Upper lobe of right lung (tissue), 1 donor: ENCODE results near the gene PLAC9. TPM values are rescaled to one million over a fixed set of nuclear protein-coding genes. Genes with fewer than 3 reads are reported as not detected.
"Not testable (repeated sequence)": the region's sequence is repeated elsewhere in the genome, so short reads cannot be mapped to it uniquely, and the experiment has no call there.

Experiments
- ATAC-seq: fragments of 200-7000 bp; cut with Tn5 transposase; one replicate; pipeline ENCODE4 v1.9.1; 2020; ENCODE audit warnings: mild to moderate bottlenecking, moderate library complexity
- DNase-seq: peaks from one replicate; pipeline ENCODE4 v3.0.0-alpha.2; 2020
- H3K27ac ChIP-seq: fragments of 200-600 bp; one replicate; pipeline ENCODE4 v1.8.0; 2022
- H3K27me3 ChIP-seq: fragments of 200-600 bp; one replicate; pipeline ENCODE4 v1.8.0; 2022; ENCODE audit warnings: mild to moderate bottlenecking
- H3K36me3 ChIP-seq: fragments of 200-600 bp; one replicate; pipeline ENCODE4 v1.8.0; 2022
- H3K4me1 ChIP-seq: fragments of 200-600 bp; one replicate; pipeline ENCODE4 v1.8.0; 2022
- H3K4me3 ChIP-seq: fragments of 200-600 bp; one replicate; pipeline ENCODE4 v1.8.0; 2022; ENCODE audit warnings: mild to moderate bottlenecking
- H3K9me3 ChIP-seq: fragments of 200-600 bp; one replicate; pipeline ENCODE4 v1.8.0; 2022
- CTCF ChIP-seq: fragments of 200-600 bp; IDR thresholded peaks from one replicate; pipeline ENCODE4 v1.8.0; 2022; ENCODE audit warnings: antibody characterized with exemption
- intact Hi-C: fragments of 100-400 bp; cut with DNase I; formaldehyde crosslinking; loops from one replicate; pipeline ENCODE4 v1.11.0; 2022
- long read RNA-seq: library from polyadenylated mRNA; unstranded; transcript quantifications from one replicate; pipeline ENCODE4 v2.0.0, GENCODE V29; 2021
- total RNA-seq: library from RNA; stranded (reverse); fragmentation: NEBNext Ultra II Directional; extraction: Animal tissue kit (Norgen Biotek cat#: 25700); gene quantifications from one replicate; pipeline ENCODE4 v1.2.1, GENCODE V29; 2021
- donor health status: DM: no; HTN: yes; CAD: no; lungs with severe emphysema.

PLAC9 gene, protein sequence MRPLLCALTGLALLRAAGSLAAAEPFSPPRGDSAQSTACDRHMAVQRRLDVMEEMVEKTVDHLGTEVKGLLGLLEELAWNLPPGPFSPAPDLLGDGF
- total RNA-seq = 24.1 TPM
- long read RNA-seq, transcript PLAC9-201 (4 exons, 785 nt) = major isoform, 11 of 13 reads
- long read RNA-seq, partial matches to known transcripts = 1 of 13 reads
- long read RNA-seq, other reads (novel, unspliced or antisense) = 1 of 13 reads

- DNase-seq = no peak
- ATAC-seq = peak; percentile 77
- Histone ChIP-seq H3K27ac (peak within 1 kb of the TSS; percentile 71), H3K9me3 (no peaks in the 10 kb centered on the region), H3K36me3 (no peaks in the 10 kb centered on the region), H3K4me3 (peak within 1 kb of the TSS; percentile 48), H3K27me3 (peaks cover 17% of the 10 kb centered on the region), H3K4me1 (peaks cover 11% of the 10 kb centered on the region)
- TF ChIP-seq CTCF = no peak
- intact Hi-C loops = no loop called here
These were observed at the start of gene PLAC9 for GRCh38 chr10:80132299-80133139. PLAC9 (plus strand) TSS chr10:80132730; CDS start chr10:80132763, 33 bp downstream.

- H3K4me3 ChIP-seq = no peak overlapping the region
- no peaks in the 10 kb centered on the region for H3K27me3 ChIP-seq
- intact Hi-C loops = no loop called here
- no peak overlapping the region for H3K27ac ChIP-seq
- DNase-seq (no peak), ATAC-seq (no peak)
- H3K36me3 ChIP-seq = peaks cover 17% of the 10 kb centered on the region
- H3K4me1 ChIP-seq = no peaks in the 10 kb centered on the region
- H3K9me3 ChIP-seq = no peaks in the 10 kb centered on the region
- TF ChIP-seq CTCF = no peak
These were observed 42.4 kb upstream of the PLAC9 start for GRCh38 chr10:80090121-80090520.

DNA sequence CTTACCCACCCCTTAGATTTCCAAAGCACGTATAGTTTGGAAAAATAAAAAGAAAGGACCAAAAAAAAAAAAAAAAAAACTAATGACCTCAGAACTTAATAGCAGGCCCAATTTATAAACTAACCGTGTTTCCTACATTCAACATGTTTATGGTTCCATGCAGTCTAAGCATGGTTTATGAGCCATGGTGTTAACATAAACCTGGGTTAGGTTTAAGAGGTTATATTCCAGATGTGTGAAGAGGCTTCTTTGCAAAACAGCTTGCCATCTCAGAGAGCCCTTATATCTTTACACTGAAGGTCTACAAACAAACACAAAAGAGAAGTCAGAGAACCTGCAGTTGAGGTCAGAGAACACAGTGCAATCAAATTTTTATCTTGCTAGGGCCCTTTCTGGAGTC is 38.3 kb upstream of the PLAC9 start:
- Histone ChIP-seq H3K9me3 (no peaks in the 10 kb centered on the region), H3K36me3 (peaks cover 17% of the 10 kb centered on the region), H3K4me1 (no peaks in the 10 kb centered on the region), H3K27ac (no peak overlapping the region), H3K4me3 (no peak overlapping the region), H3K27me3 (no peaks in the 10 kb centered on the region)
- ATAC-seq (no peak), DNase-seq (no peak)
- intact Hi-C loops = no loop called here
- no peak for TF ChIP-seq CTCF

DNA sequence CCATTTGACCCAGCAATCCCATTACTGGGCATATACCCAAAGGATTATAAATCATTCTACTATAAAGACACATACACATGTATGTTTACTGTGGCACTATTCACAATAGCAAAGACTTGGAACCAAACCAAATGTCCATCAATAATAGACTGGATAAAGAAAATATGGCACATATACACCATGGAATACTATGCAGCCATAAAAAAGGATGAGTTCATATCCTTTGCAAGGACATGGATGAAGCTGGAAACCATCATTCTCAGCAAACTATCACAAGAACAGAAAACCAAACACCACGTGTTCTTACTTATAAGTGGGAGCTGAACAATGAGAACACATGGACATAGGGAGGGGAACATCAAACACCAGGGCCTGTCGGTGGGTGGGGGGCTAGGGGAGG is 34.3 kb upstream of the PLAC9 start:
- ATAC-seq, intact Hi-C loops: not testable (repeated sequence)

DNA sequence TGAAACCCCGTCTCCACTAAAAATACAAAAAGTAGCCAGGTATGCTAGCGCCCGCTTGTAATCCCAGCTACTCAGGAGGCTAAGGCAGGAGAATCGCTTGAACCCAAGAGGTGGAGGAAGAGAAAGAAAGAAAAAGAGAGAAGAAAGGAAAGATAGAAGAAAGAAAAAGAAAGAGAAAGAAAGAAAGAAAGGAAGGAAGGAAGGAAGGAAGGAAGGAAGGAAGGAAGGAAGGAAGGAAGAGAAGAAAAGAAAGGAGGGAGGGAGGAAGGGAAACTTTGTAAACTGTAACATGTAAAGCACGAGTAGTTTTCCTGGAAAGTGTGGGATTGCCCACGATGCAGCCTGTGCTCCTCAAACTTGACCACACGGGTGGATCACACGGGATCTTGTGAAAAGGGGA is 33.2 kb upstream of the PLAC9 start:
- H3K9me3 ChIP-seq = not testable (repeated sequence)

More for the DNA sequence above, 34.3 kb upstream of the PLAC9 start:
- H3K27me3 ChIP-seq, DNase-seq, H3K9me3 ChIP-seq, H3K4me3 ChIP-seq, H3K36me3 ChIP-seq, H3K4me1 ChIP-seq, H3K27ac ChIP-seq: not testable (repeated sequence)

GRCh38 chr10:80100116-80100515 is 32.4 kb upstream of the PLAC9 start:
- H3K27me3 ChIP-seq = no peaks in the 10 kb centered on the region
- H3K27ac ChIP-seq = no peak overlapping the region
- no peaks in the 10 kb centered on the region for H3K36me3 ChIP-seq
- H3K4me3 ChIP-seq = no peak overlapping the region
- ATAC-seq (no peak), DNase-seq (no peak)
- TF ChIP-seq CTCF = no peak
- intact Hi-C loops = no loop called here
- no peaks in the 10 kb centered on the region for H3K4me1 ChIP-seq
- H3K9me3 ChIP-seq = no peaks in the 10 kb centered on the region

More for the DNA sequence above, 33.2 kb upstream of the PLAC9 start:
- ATAC-seq, H3K4me3 ChIP-seq, H3K36me3 ChIP-seq, H3K27me3 ChIP-seq, H3K27ac ChIP-seq, intact Hi-C loops, H3K4me1 ChIP-seq, DNase-seq: not testable (repeated sequence)
